SKM-1 treated with dmso at 0.1 percent for 144 hours (cell line): ENCODE results near the gene CD82.
"Not testable (repeated sequence)": the region's sequence is repeated elsewhere in the genome, so short reads cannot be mapped to it uniquely, and the experiment has no call there.

Experiments used
- DNase-seq: peaks from one replicate; lab custom pipeline; 2025; ENCODE audit not compliant: unreplicated experiment; lab: John Stamatoyannopoulos, UW

CD82 gene

DNA sequence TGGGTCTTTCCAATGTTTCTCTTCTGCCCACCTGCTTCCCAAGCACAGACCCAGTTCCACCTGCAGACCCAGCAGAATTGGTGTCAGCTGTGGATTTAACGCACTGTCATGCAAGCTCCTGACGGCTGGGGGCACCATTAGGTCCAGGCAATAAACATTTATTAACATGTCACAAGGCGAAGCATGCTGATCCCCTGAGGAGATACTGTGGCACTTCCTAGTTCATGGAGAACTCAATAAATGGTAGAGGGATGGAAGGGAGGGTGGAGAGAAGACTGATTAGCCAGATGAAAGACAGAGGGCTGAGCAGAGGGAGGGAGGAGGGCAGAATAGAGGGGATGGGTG lies 93.0 kb downstream of the CD82 start:
- DNase-seq = no peak

DNA sequence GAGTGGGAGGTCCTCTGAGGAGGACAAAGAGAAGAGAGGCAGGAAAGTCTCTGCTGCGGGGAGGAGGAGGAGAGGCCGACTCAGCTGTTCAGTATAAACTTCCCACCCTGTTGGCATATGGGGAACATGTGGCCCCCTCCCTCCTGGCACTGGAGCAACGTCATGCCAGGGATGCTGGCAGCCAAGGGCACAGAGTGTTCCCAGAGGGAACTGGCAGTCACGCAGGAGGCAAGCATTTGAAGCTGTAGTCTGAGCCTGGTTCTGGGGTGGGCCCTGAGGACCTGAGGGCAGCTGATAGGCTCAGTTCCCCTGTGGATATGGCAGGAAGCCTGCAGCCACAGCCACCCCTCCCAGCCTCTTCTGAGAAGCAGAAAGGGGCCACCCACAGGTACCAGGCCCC lies 94.2 kb downstream of the CD82 start:
- DNase-seq = no peak

DNA sequence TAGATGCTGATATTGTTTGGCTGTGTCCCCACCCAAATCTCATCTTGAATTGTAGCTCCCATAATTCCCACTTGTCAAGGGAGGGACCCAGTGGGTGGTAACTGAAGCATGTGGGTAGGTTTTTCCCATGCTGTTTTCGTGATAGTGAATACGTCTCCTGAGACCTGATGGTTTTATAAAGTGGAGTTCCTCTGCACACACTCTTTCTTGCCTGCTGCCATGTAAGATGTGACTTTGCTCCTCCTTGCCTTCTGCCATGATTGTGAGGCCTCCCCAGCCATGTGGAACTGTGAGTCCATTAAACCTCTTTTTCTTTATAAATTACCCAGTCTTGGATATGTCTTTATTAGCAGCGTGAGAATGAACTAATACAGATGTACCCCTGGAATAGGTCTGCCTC lies 95.1 kb downstream of the CD82 start:
- DNase-seq = not testable (repeated sequence)

DNA sequence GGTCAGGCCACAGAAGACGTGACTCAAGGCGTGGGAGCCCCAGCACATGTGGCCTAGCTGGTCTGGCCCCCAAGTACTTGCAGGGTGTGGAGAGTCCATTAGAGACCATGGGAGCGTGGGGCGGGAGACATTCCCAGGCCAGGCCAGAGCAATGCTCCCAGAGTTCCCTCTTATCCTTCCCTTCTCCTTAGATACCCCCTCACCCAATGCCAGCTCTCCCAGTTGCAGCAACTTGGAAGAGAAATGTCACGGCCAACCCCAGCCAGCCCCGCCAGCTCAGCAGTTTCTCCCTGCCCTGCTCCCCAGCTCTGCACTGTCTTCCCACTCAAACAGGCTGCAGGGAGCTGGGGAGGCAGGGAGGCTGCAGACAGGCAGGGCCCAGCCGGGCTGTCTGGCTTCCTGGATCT lies 95.9 kb downstream of the CD82 start:
- no peak for DNase-seq
